Caco-2 (cell line): ENCODE data around the gene MBD6. TPM values are rescaled to one million over a fixed set of nuclear protein-coding genes. Genes with fewer than 3 reads are reported as not detected.

Source experiments
- BruUV-seq: library from RNA; stranded (reverse); fragments of 400-500 nt; replicated peaks from 2 replicates; lab custom pipeline; 2021; lab: Mats Ljungman, UMichigan
- CTCF ChIA-PET: fragments of 300-600 bp; sonication (Branson Sonifier 250); formaldehyde crosslinking; loops from one replicate; lab custom pipeline; 2022; ENCODE audit warnings: antibody characterized with exemption; lab: Charles Lee
- POLR2A ChIA-PET: fragments of 300-600 bp; sonication (Branson Sonifier 250); formaldehyde crosslinking; loops from one replicate; lab custom pipeline; 2022; ENCODE audit warnings: antibody characterized with exemption; lab: Charles Lee
- DNase-seq, 2 experiments: peaks; one replicate each; pipeline versions ENCODE4 v3.0.0 to v3.0.0-alpha.2; 2020 to 2022
- H3K27me3 ChIP-seq: replicated peaks from 2 replicates; pipeline ENCODE4 v1.6.0; 2011; ENCODE audit warnings: low read length; ENCODE audit not compliant: control insufficient read depth, insufficient read depth
- H3K36me3 ChIP-seq: 2 replicates; pipeline ENCODE4 v1.5.1; 2011; ENCODE audit warnings: low read length; ENCODE audit not compliant: control insufficient read depth, insufficient read depth
- H3K4me1 ChIP-seq: fragments of 250-450 bp; sonication (Bioruptor Pico); 2 replicates; pipeline ENCODE4 v1.5.1; 2020; ENCODE audit warnings: mild to moderate bottlenecking
- H3K4me3 ChIP-seq: 2 replicates; pipeline ENCODE4 v1.5.1; 2011; ENCODE audit warnings: low read depth, mild to moderate bottlenecking, control low read depth, low read length
- H3K9me3 ChIP-seq: fragments of 250-450 bp; sonication (Bioruptor Pico); 2 replicates; pipeline ENCODE4 v1.5.1; 2020; ENCODE audit warnings: mild to moderate bottlenecking, moderate library complexity
- H3K27ac Mint-ChIP-seq: one replicate; pipeline ENCODE4 v1.8.0; 2022; ENCODE audit warnings: mixed read lengths; ENCODE audit not compliant: unreplicated experiment
- H3K27me3 Mint-ChIP-seq: one replicate; pipeline ENCODE4 v1.8.0; 2022; ENCODE audit warnings: mixed read lengths; ENCODE audit not compliant: insufficient read depth, unreplicated experiment
- H3K36me3 Mint-ChIP-seq: one replicate; pipeline ENCODE4 v1.8.0; 2022; ENCODE audit warnings: mild to moderate bottlenecking, mixed read lengths; ENCODE audit not compliant: insufficient read depth, unreplicated experiment
- H3K4me1 Mint-ChIP-seq: one replicate; pipeline ENCODE4 v1.8.0; 2022; ENCODE audit warnings: low read depth, mixed read lengths; ENCODE audit not compliant: unreplicated experiment
- H3K4me3 Mint-ChIP-seq: one replicate; pipeline ENCODE4 v1.8.0; 2022; ENCODE audit warnings: mild to moderate bottlenecking, moderate library complexity, mixed read lengths; ENCODE audit not compliant: unreplicated experiment
- H3K9me3 Mint-ChIP-seq: one replicate; pipeline ENCODE4 v1.8.0; 2022; ENCODE audit warnings: mixed read lengths; ENCODE audit not compliant: unreplicated experiment
- intact Hi-C: fragments of 100-400 bp; cut with micrococcal nuclease; formaldehyde crosslinking; loops from one replicate; pipeline ENCODE4 v1.10.0; 2022; ENCODE audit not compliant: unreplicated experiment
- total RNA-seq: library from RNA; stranded (reverse); gene quantifications from 2 replicates; pipeline ENCODE4 v1.2.3, GENCODE V29; 2022
- TF ChIP-seq, protein P1 (sequence below), 2 experiments: fragments of 200-600 bp in 1 of 2; IDR thresholded peaks; 1 replicate in 1 of 2; 2 replicates in 1 of 2; pipeline versions ENCODE4 v1.5.1 to v1.8.0; 2011 to 2022; ENCODE audit warnings: antibody characterized with exemption in 1 of 2, control low read depth in 1 of 2, inconsistent platforms in 1 of 2, low read depth in 1 of 2, low read length in 1 of 2, mild to moderate bottlenecking in 1 of 2, moderate library complexity in 1 of 2; ENCODE audit not compliant: insufficient read depth in 1 of 2, severe bottlenecking in 1 of 2, unreplicated experiment in 1 of 2

Gene MBD6
- total RNA-seq, 1 experiment from 2014 or later: 82.2 TPM

DNA sequence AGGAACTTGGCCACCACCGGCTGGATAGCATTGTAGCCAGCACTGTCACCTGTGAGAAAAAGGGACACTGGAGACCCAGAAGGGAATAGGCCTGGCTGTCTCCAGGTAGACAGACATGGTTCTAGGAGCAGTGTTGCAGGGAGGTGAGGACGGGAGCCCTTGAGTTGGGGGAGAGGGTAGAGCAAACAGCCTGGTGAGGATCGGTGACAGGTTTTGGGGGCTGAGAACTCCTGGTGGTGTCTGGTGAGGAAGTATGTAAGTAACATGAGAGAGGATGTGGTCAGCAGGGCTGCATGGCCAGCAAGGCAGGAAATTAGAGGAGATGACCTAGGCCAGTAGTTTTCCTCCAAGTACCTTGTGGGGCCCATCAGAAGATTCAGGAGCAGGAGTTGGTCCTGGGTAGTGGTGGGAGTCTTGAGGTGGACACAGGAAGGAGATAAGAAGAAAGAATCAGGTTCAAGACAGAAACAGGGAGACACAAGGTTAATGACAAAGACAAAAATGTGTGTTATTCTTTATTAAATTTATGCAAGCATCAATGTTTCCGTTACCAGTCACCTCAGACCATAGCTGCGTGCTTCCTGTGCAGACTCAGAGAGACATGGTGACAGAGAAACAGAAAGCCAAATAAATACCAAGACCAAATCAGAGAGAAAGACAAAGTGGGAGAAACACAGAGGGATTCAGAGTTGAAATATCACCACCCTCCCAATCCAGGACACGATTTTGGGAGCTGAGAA is 43.1 kb upstream of the MBD6 start, which contains the start of gene ARHGAP9:
TSS of gene ARHGAP9 (minus strand) at position 491 of the 740 bp plus-strand sequence. CDS start at position 31, 460 bp downstream.
- no peaks in the 10 kb centered on the region for H3K36me3 Mint-ChIP-seq
- H3K9me3 Mint-ChIP-seq: no peaks in the 10 kb centered on the region
- intact Hi-C loops: no loop called here
- DNase-seq: no peak
- H3K4me1 Mint-ChIP-seq: peaks cover 11% of the 10 kb centered on the region
- H3K4me3 ChIP-seq: no peak within 1 kb of the TSS
- TF ChIP-seq, protein P1, sequence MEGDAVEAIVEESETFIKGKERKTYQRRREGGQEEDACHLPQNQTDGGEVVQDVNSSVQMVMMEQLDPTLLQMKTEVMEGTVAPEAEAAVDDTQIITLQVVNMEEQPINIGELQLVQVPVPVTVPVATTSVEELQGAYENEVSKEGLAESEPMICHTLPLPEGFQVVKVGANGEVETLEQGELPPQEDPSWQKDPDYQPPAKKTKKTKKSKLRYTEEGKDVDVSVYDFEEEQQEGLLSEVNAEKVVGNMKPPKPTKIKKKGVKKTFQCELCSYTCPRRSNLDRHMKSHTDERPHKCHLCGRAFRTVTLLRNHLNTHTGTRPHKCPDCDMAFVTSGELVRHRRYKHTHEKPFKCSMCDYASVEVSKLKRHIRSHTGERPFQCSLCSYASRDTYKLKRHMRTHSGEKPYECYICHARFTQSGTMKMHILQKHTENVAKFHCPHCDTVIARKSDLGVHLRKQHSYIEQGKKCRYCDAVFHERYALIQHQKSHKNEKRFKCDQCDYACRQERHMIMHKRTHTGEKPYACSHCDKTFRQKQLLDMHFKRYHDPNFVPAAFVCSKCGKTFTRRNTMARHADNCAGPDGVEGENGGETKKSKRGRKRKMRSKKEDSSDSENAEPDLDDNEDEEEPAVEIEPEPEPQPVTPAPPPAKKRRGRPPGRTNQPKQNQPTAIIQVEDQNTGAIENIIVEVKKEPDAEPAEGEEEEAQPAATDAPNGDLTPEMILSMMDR (IDR thresholded peaks at IDR 0.05; ENCODE audit: insufficient read depth in 1 of 2, low read depth in 1 of 2, low read length in 1 of 2, severe bottlenecking in 1 of 2, unreplicated experiment in 1 of 2): no peak
- no peaks in the 10 kb centered on the region for H3K36me3 ChIP-seq
- BruUV-seq: no TSS peak
- CTCF ChIA-PET: interaction anchor here (1.0 kb wide), 1 partner anchor 21 kb away, joined by 3 read pairs; no protein-coding TSS in a partner anchor
- peaks cover 17% of the 10 kb centered on the region for H3K27me3 Mint-ChIP-seq
- H3K4me1 ChIP-seq: no peaks in the 10 kb centered on the region
- H3K4me3 Mint-ChIP-seq: no peak within 1 kb of the TSS
- H3K9me3 ChIP-seq: no peaks in the 10 kb centered on the region
- no peak within 1 kb of the TSS for H3K27ac Mint-ChIP-seq
- H3K27me3 ChIP-seq: no peaks in the 10 kb centered on the region
- POLR2A ChIA-PET: no interaction called here

DNA sequence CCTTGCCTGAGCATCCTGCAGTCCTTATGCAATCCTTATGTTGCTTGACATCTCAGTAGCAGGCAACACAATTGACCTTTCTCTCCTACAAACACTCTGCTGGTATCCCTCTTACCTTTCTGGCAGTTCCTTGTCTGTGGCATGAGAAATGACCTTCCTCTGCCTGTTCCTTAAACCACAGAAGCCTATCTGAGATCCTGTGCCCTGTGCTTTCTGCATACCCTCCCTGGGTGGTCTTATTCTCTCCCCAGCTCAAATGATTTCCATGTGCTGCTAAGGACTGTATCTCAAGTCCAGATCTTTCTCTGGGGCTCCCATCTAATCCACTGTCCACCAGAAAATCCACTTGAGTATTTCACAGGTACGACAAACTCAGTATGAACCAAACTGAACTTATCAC is 41.0 kb upstream of the MBD6 start:
- CTCF ChIA-PET: interaction anchor here (0.9 to 1.2 kb wide), 2 partner anchors 23 to 269 kb away, joined by 3 read pairs; no protein-coding TSS in a partner anchor
- intact Hi-C loops: no loop called here
- Mint-ChIP-seq H3K36me3 (no peaks in the 10 kb centered on the region), H3K9me3 (no peaks in the 10 kb centered on the region), H3K4me3 (no peak overlapping the region), H3K27me3 (peaks cover 16% of the 10 kb centered on the region), H3K27ac (no peak overlapping the region), H3K4me1 (peaks cover 11% of the 10 kb centered on the region)
- H3K36me3 ChIP-seq: no peaks in the 10 kb centered on the region
- H3K9me3 ChIP-seq: no peaks in the 10 kb centered on the region
- no peak overlapping the region for H3K4me3 ChIP-seq
- POLR2A ChIA-PET: no interaction called here
- no peaks in the 10 kb centered on the region for H3K27me3 ChIP-seq
- TF ChIP-seq, protein P1 (IDR thresholded peaks at IDR 0.05; ENCODE audit: insufficient read depth in 1 of 2, low read depth in 1 of 2, low read length in 1 of 2, severe bottlenecking in 1 of 2, unreplicated experiment in 1 of 2): no peak
- no TSS peak for BruUV-seq
- no peaks in the 10 kb centered on the region for H3K4me1 ChIP-seq
- DNase-seq: no peak

DNA sequence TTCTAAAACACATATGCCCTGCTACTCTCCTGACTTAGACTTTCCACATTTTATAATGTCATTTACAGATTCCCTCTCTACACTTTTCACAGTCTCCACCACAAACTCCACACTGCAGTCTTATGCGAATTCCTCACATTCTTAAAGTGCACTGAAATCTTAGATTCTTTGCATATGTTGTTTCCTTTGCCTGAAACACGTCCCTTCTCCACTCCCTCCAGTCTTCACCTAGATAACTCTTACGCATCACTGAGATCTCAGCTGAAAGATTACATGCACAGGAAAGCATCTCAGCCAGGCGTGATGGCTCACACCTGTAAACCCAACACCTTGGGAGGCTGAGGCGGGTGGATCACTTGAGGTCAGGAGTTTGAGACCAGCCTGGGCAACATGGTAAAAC is 39.2 kb upstream of the MBD6 start:
- Mint-ChIP-seq H3K27ac (peak overlapping the region; percentile 1), H3K27me3 (peaks cover 16% of the 10 kb centered on the region), H3K36me3 (peaks cover 8% of the 10 kb centered on the region), H3K4me3 (no peak overlapping the region), H3K9me3 (no peaks in the 10 kb centered on the region), H3K4me1 (peaks cover 11% of the 10 kb centered on the region)
- TF ChIP-seq, protein P1 (IDR thresholded peaks at IDR 0.05; ENCODE audit: insufficient read depth in 1 of 2, low read depth in 1 of 2, low read length in 1 of 2, severe bottlenecking in 1 of 2, unreplicated experiment in 1 of 2): no peak
- H3K9me3 ChIP-seq: no peaks in the 10 kb centered on the region
- CTCF ChIA-PET: interaction anchor here (0.6 kb wide), 1 partner anchor 82 kb away, joined by 6 read pairs; no protein-coding TSS in a partner anchor
- no TSS peak for BruUV-seq
- DNase-seq: no peak
- intact Hi-C loops: no loop called here
- no peaks in the 10 kb centered on the region for H3K4me1 ChIP-seq
- no peaks in the 10 kb centered on the region for H3K27me3 ChIP-seq
- H3K36me3 ChIP-seq: no peaks in the 10 kb centered on the region
- POLR2A ChIA-PET: no interaction called here
- H3K4me3 ChIP-seq: no peak overlapping the region
